H1 (cell line): ENCODE measurements around the gene STXBP6. TPM values are rescaled to one million over a fixed set of nuclear protein-coding genes. Genes with fewer than 3 reads are reported as not detected.

Experiments
- CTCF ChIA-PET: fragments of 300-600 bp; sonication (Branson Sonifier 250); formaldehyde crosslinking; loops from one replicate; lab custom pipeline; 2021; ENCODE audit not compliant: partially characterized antibody; lab: Charles Lee
- POLR2A ChIA-PET: fragments of 300-600 bp; sonication (Branson Sonifier 250); formaldehyde crosslinking; loops from one replicate; lab custom pipeline; 2021; ENCODE audit warnings: inconsistent platforms; ENCODE audit not compliant: partially characterized antibody; lab: Charles Lee
- DNase-seq, 2 experiments: peaks; one replicate each; pipeline versions ENCODE4 v3.0.0 to v3.0.0-alpha.2; 2010 to 2022; ENCODE audit warnings: low spot score in 2 of 2, low read depth in 1 of 2, mixed read lengths in 1 of 2
- FAIRE-seq: peaks from 2 replicates; lab custom pipeline; 2011; peaks lifted over from hg19 to GRCh38; lab: Jason Lieb, UNC
- H2AFZ ChIP-seq: 2 replicates; pipeline ENCODE4 v1.8.1; 2012; ENCODE audit warnings: low read length, inconsistent platforms
- H2AK5ac ChIP-seq: 2 replicates; pipeline ENCODE4 v1.6.1; 2013; ENCODE audit warnings: low read depth, low read length
- H2BK120ac ChIP-seq: replicated peaks from 2 replicates; pipeline ENCODE3; 2013; ENCODE audit warnings: low read depth, low read length, inconsistent platforms
- H2BK12ac ChIP-seq: 2 replicates; pipeline ENCODE4 v1.6.1; 2013; ENCODE audit warnings: low read depth, low read length
- H2BK15ac ChIP-seq: 2 replicates; pipeline ENCODE4 v1.6.1; 2013; ENCODE audit warnings: low read length
- H2BK20ac ChIP-seq: 2 replicates; pipeline ENCODE4 v1.6.1; 2013; ENCODE audit warnings: low read length
- H2BK5ac ChIP-seq: 2 replicates; pipeline ENCODE4 v1.6.1; 2013; ENCODE audit warnings: low read depth, low read length
- H3K14ac ChIP-seq: 2 replicates; pipeline ENCODE4 v1.6.1; 2013; ENCODE audit warnings: inconsistent platforms; ENCODE audit not compliant: insufficient read length
- H3K18ac ChIP-seq: 2 replicates; pipeline ENCODE4 v1.6.1; 2013; ENCODE audit warnings: low read length; ENCODE audit errors: extremely low read depth
- H3K23ac ChIP-seq: 2 replicates; pipeline ENCODE4 v1.6.1; 2013; ENCODE audit warnings: inconsistent platforms; ENCODE audit not compliant: insufficient read length
- H3K23me2 ChIP-seq: 2 replicates; pipeline ENCODE4 v1.6.1; 2013; ENCODE audit warnings: low read depth, low read length
- H3K27ac ChIP-seq: 2 replicates; pipeline ENCODE4 v1.6.1; 2011; ENCODE audit warnings: low read depth, low read length, inconsistent platforms
- H3K27me3 ChIP-seq, 4 experiments: replicated peaks in 1 of 4; 1 replicate in 1 of 4; 2 replicates in 3 of 4; pipeline versions ENCODE4 v1.6.1 to v1.8.1; 2011 to 2013; ENCODE audit warnings: low read length in 3 of 4, mild to moderate bottlenecking in 3 of 4, inconsistent platforms in 2 of 4, mixed read lengths in 2 of 4, moderate library complexity in 1 of 4; ENCODE audit not compliant: control insufficient read depth in 3 of 4, insufficient read depth in 3 of 4; ENCODE audit errors: extremely low read depth in 1 of 4
- H3K36me3 ChIP-seq, 4 experiments: 2 replicates each; pipeline versions ENCODE4 v1.6.1 to v1.8.1; 2011 to 2013; ENCODE audit warnings: mild to moderate bottlenecking in 4 of 4, low read length in 3 of 4, moderate library complexity in 2 of 4, control low read depth in 1 of 4, inconsistent platforms in 1 of 4; ENCODE audit not compliant: insufficient read depth in 4 of 4, control insufficient read depth in 2 of 4
- H3K4ac ChIP-seq: replicated peaks from 2 replicates; pipeline ENCODE3; 2013; ENCODE audit warnings: low read length, low read depth, mixed read lengths, inconsistent platforms; ENCODE audit not compliant: insufficient read length
- H3K4me1 ChIP-seq, 4 experiments: replicated peaks in 1 of 4; 1 replicate in 1 of 4; 2 replicates in 3 of 4; pipeline versions ENCODE4 v1.6.1 to v1.8.1; 2011 to 2013; ENCODE audit warnings: low read length in 3 of 4, inconsistent platforms in 2 of 4, mixed read lengths in 1 of 4; ENCODE audit not compliant: insufficient read depth in 4 of 4, control insufficient read depth in 3 of 4
- H3K4me2 ChIP-seq, 2 experiments: 2 replicates each; pipeline versions ENCODE4 v1.6.1 to v1.8.1; 2011 to 2013; ENCODE audit warnings: low read depth in 2 of 2, low read length in 2 of 2, control low read depth in 1 of 2, inconsistent platforms in 1 of 2, mild to moderate bottlenecking in 1 of 2; ENCODE audit not compliant: insufficient read depth in 1 of 2
- H3K4me3 ChIP-seq, 4 experiments: fragments of 200-600, 300-600 bp in 1 of 4; sonication (generic), shearing (Covaris generic), sonication (Bioruptor Twin) in 1 of 4; 2 replicates each; pipeline versions ENCODE4 v1.5.1 to v1.8.1; 2011 to 2016; ENCODE audit warnings: low read length in 4 of 4, low read depth in 3 of 4, control low read depth in 2 of 4, inconsistent platforms in 2 of 4, mild to moderate bottlenecking in 2 of 4, mixed read lengths in 1 of 4, moderate library complexity in 1 of 4; ENCODE audit not compliant: insufficient read depth in 2 of 4; ENCODE audit errors: extremely low read depth in 1 of 4
- H3K56ac ChIP-seq: replicated peaks from 2 replicates; pipeline ENCODE3; 2013; ENCODE audit warnings: low read depth, mild to moderate bottlenecking, mixed read lengths, low read length, inconsistent platforms; ENCODE audit not compliant: insufficient read length
- H3K79me1 ChIP-seq: 2 replicates; pipeline ENCODE4 v1.6.1; 2013; ENCODE audit warnings: low read depth, low read length, control low read depth
- H3K79me2 ChIP-seq, 2 experiments: 2 replicates each; pipeline versions ENCODE4 v1.6.1 to v1.8.1; 2012 to 2013; ENCODE audit warnings: low read length in 2 of 2, mild to moderate bottlenecking in 2 of 2, inconsistent platforms in 1 of 2; ENCODE audit not compliant: insufficient read depth in 2 of 2, control insufficient read depth in 1 of 2
- H3K9ac ChIP-seq, 4 experiments: replicated peaks in 1 of 4; 1 replicate in 1 of 4; 2 replicates in 3 of 4; pipeline versions ENCODE4 v1.6.1 to v1.8.1; 2011 to 2013; ENCODE audit warnings: low read depth in 3 of 4, low read length in 3 of 4, control low read depth in 2 of 4, mild to moderate bottlenecking in 2 of 4, moderate library complexity in 2 of 4, inconsistent platforms in 1 of 4; ENCODE audit errors: extremely low read depth in 1 of 4
- H3K9me3 ChIP-seq, 2 experiments: 2 replicates each; pipeline versions ENCODE4 v1.6.1 to v1.8.1; 2012 to 2013; ENCODE audit warnings: mild to moderate bottlenecking in 2 of 2, moderate library complexity in 2 of 2, control low read depth in 1 of 2, inconsistent platforms in 1 of 2, low read depth in 1 of 2, low read length in 1 of 2, mixed read lengths in 1 of 2; ENCODE audit not compliant: insufficient read depth in 2 of 2
- H4K20me1 ChIP-seq, 2 experiments: replicated peaks in 1 of 2; 2 replicates each; pipeline versions ENCODE3 to v1.8.1; 2011 to 2013; ENCODE audit warnings: inconsistent platforms in 2 of 2, low read length in 2 of 2, mild to moderate bottlenecking in 1 of 2; ENCODE audit not compliant: insufficient read depth in 2 of 2, control insufficient read depth in 1 of 2
- H4K5ac ChIP-seq: 2 replicates; pipeline ENCODE4 v1.6.1; 2013; ENCODE audit warnings: low read length, low read depth, mixed read lengths, inconsistent platforms; ENCODE audit not compliant: insufficient read length
- H4K8ac ChIP-seq: 2 replicates; pipeline ENCODE4 v1.8.0; 2013; ENCODE audit warnings: mild to moderate bottlenecking, moderate library complexity, low read length, inconsistent platforms; ENCODE audit not compliant: insufficient read depth; ENCODE audit errors: extremely low read depth
- H4K91ac ChIP-seq: replicated peaks from 2 replicates; pipeline ENCODE3; 2013; ENCODE audit warnings: low read length, mixed read lengths, inconsistent platforms; ENCODE audit not compliant: insufficient read length
- BACH1 ChIP-seq: IDR thresholded peaks from 2 replicates; pipeline ENCODE4 v1.6.1; 2012; ENCODE audit warnings: low read length, improper control_type of control experiment
- CHD2 ChIP-seq: IDR thresholded peaks from 2 replicates; pipeline ENCODE4 v1.6.1; 2012; ENCODE audit warnings: low read length, improper control_type of control experiment
- KDM5A ChIP-seq: fragments of 200-600 bp; IDR thresholded peaks from 2 replicates; pipeline ENCODE4 v1.7.1; 2012; ENCODE audit warnings: mild to moderate bottlenecking, low read length, inconsistent platforms, mixed read lengths
- TEAD4 ChIP-seq: IDR thresholded peaks from 2 replicates; pipeline ENCODE4 v1.6.1; 2012; ENCODE audit warnings: low read depth, low read length, inconsistent platforms, mixed read lengths
- WGBS, 2 experiments: shearing (Covaris generic) in 1 of 2; methylation state at CpG; one replicate each; pipeline versions ENCODE4 v1.1.6 to v1.1.7; 2013 to 2015; ENCODE audit warnings: low lambda C conversion rate in 2 of 2, mixed read lengths in 2 of 2, inconsistent platforms in 1 of 2, low coverage in 1 of 2, missing lambda C conversion rate in 1 of 2; ENCODE audit not compliant: insufficient replicate concordance in 2 of 2, insufficient coverage in 1 of 2, insufficient read length in 1 of 2; ENCODE audit errors: extremely low coverage in 1 of 2, missing lambda C conversion rate in 1 of 2; 5-methylcytosine and 5-hydroxymethylcytosine counted together
- polyA plus RNA-seq, 7 experiments: library from polyadenylated mRNA; depleted of rRNA in 3 of 7; stranded (reverse) in 5 of 7; unstranded in 2 of 7; fragments of >200 nt in 5 of 7; fragments of 200-250 nt in 2 of 7; gene quantifications; 1 replicate in 5 of 7; 2 replicates in 1 of 7; 4 replicates in 1 of 7; pipeline versions ENCODE4 v1.2.1 to v1.2.3, GENCODE V29; 2011 to 2013; ENCODE audit warnings: missing spikeins in 2 of 7, mixed read lengths in 2 of 7
- total RNA-seq: library from RNA; stranded (reverse); fragmentation: NEBNext Ultra II Directional; extraction: Animal tissue kit (Norgen Biotek cat#: 25700); gene quantifications from 2 replicates; pipeline ENCODE4 v1.2.1, GENCODE V29; 2021

The STXBP6 gene
- total and polyA plus RNA-seq, 2 of the 8 experiments (the other 6 are each of a cell fraction or from before 2014, with no cell fraction given) = 9.4 to 18.1 TPM

- Histone ChIP-seq H3K4me2 (no peak overlapping the region), H2BK5ac (no peak overlapping the region), H3K4me3 (no peak overlapping the region), H3K9ac (no peak overlapping the region), H2BK120ac (no peak overlapping the region), H2BK20ac (no peak overlapping the region), H3K27ac (no peak overlapping the region), H2BK15ac (no peak overlapping the region), H4K8ac (no peak overlapping the region), H2AFZ (no peak overlapping the region), H2BK12ac (no peak overlapping the region), H3K79me2 (no peaks in the 10 kb centered on the region), H3K23ac (no peak overlapping the region), H3K14ac (no peak overlapping the region), H3K4ac (no peak overlapping the region), H3K18ac (no peak overlapping the region), H3K4me1 (peaks cover 0 to 4% (median 1%) of the 10 kb centered on the region in 4 experiments; a peak in 1 of 7 replicates), H4K91ac (no peak overlapping the region), H4K20me1 (no peaks in the 10 kb centered on the region), H3K27me3 (no peaks in the 10 kb centered on the region), H2AK5ac (no peak overlapping the region), H3K23me2 (no peaks in the 10 kb centered on the region)
- POLR2A ChIA-PET = no interaction called here
- no peak for DNase-seq
- 73% methylated on average over 1 of the region's 1 CpG; no CpG with 5 or more reads in 1 of the 2 experiments for whole genome bisulfite sequencing, 2 experiments
- no peak for TF ChIP-seq TEAD4
- no peak for TF ChIP-seq CHD2
- TF ChIP-seq BACH1 = no peak
- TF ChIP-seq KDM5A = no peak
- TF ChIP-seq, all 59 proteins: peak for 0
- Histone ChIP-seq H3K56ac (no peak overlapping the region), H4K5ac (no peak overlapping the region), H3K9me3 (no peaks in the 10 kb centered on the region), H3K36me3 (no peaks in the 10 kb centered on the region), H3K79me1 (no peaks in the 10 kb centered on the region)
- CTCF ChIA-PET = interaction anchor here (1.2 to 1.7 kb wide), 2 partner anchors 8 to 19 kb away, joined by 3 to 4 read pairs; no protein-coding TSS in a partner anchor
- no peak for FAIRE-seq
Measured at GRCh38 chr14:24959791-24960331, 90.1 kb downstream of the STXBP6 start.
